SK-N-MC (cell line): ENCODE results near the gene IL9R.

ENCODE experiments used
- EZH2 ChIP-seq: fragments of 200-600 bp; sonication (generic); IDR thresholded peaks from one replicate; pipeline ENCODE4 v1.6.1; 2017; ENCODE audit warnings: antibody characterized with exemption
- FOXP2 ChIP-seq: optimal IDR thresholded peaks from 2 replicates; pipeline ENCODE3; 2011; ENCODE audit warnings: mild to moderate bottlenecking, moderate library complexity; ENCODE audit not compliant: insufficient read depth; ENCODE audit errors: extremely low read length, control extremely low read depth
- POLR2AphosphoS5 ChIP-seq: IDR thresholded peaks from 2 replicates; pipeline ENCODE4 v1.6.1; 2012; ENCODE audit warnings: mild to moderate bottlenecking, low read depth, low read length, borderline replicate concordance

DNA sequence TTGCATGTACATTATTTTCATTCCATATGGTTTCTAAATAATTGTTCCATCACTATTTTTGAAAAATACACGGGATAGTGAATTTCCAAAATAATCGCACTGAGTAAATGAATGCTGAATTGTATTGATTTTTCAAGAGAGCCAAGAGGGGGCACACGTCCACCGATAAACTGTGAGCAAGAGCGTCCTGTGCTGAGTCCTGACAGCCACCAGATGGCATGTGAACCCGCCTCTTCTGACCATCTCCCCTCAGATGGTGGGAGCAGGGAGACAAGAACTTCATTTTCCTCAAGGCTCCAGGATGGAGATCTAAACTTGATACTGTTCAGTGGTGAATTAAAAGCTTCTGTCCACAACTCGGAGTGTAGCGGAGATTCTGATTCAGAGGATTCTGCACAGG lies 30.6 kb upstream of the IL9R start:
- no peak for TF ChIP-seq EZH2
- TF ChIP-seq FOXP2: no peak
- TF ChIP-seq POLR2AphosphoS5: no peak
